Type B pancreatic cell (in vitro differentiated cells): ENCODE results near the gene PAQR7. TPM values are rescaled to one million over a fixed set of nuclear protein-coding genes. Genes with fewer than 3 reads are reported as not detected.

Source experiments
- DNase-seq: peaks from one replicate; pipeline ENCODE4 v3.0.0; 2021; ENCODE audit warnings: mixed read lengths; ENCODE audit not compliant: unreplicated experiment; ENCODE audit errors: extremely low spot score
- H3K27ac Mint-ChIP-seq: 2 replicates; pipeline ENCODE4 v1.8.0; 2021; ENCODE audit warnings: mild to moderate bottlenecking, mixed read lengths
- H3K27me3 Mint-ChIP-seq: 2 replicates; pipeline ENCODE4 v1.8.0; 2021; ENCODE audit warnings: mixed read lengths
- H3K36me3 Mint-ChIP-seq: 2 replicates; pipeline ENCODE4 v1.8.0; 2021; ENCODE audit warnings: mixed read lengths
- H3K4me1 Mint-ChIP-seq: one replicate; pipeline ENCODE4 v1.8.0; 2021; ENCODE audit warnings: mixed read lengths; ENCODE audit not compliant: unreplicated experiment
- H3K4me3 Mint-ChIP-seq: 2 replicates; pipeline ENCODE4 v1.8.0; 2021; ENCODE audit warnings: mild to moderate bottlenecking, mixed read lengths
- H3K9me3 Mint-ChIP-seq: 2 replicates; pipeline ENCODE4 v1.8.0; 2021; ENCODE audit warnings: mixed read lengths
- microRNA-seq: library from miRNA; unstranded; fragments of <30 nt; microRNA quantifications from one replicate; pipeline ENCODE4, GENCODE V29; 2020
- total RNA-seq: library from RNA; stranded (reverse); gene quantifications from 2 replicates; pipeline ENCODE4 v1.2.1, GENCODE V29; 2021; ENCODE audit warnings: low replicate concordance
- TF ChIP-seq, protein P1 (sequence below): fragments of 200-600 bp; sonication (generic); conservative IDR thresholded peaks from 2 replicates; pipeline ENCODE4 v1.5.0; 2021; ENCODE audit warnings: antibody characterized with exemption, mild to moderate bottlenecking

The PAQR7 gene
- total RNA-seq, 1 donor from 2014 or later: 24.3 TPM

- TF ChIP-seq, protein P1, sequence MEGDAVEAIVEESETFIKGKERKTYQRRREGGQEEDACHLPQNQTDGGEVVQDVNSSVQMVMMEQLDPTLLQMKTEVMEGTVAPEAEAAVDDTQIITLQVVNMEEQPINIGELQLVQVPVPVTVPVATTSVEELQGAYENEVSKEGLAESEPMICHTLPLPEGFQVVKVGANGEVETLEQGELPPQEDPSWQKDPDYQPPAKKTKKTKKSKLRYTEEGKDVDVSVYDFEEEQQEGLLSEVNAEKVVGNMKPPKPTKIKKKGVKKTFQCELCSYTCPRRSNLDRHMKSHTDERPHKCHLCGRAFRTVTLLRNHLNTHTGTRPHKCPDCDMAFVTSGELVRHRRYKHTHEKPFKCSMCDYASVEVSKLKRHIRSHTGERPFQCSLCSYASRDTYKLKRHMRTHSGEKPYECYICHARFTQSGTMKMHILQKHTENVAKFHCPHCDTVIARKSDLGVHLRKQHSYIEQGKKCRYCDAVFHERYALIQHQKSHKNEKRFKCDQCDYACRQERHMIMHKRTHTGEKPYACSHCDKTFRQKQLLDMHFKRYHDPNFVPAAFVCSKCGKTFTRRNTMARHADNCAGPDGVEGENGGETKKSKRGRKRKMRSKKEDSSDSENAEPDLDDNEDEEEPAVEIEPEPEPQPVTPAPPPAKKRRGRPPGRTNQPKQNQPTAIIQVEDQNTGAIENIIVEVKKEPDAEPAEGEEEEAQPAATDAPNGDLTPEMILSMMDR: no peak
- H3K4me3 Mint-ChIP-seq: no peak overlapping the region
- no peaks in the 10 kb centered on the region for H3K36me3 Mint-ChIP-seq
- H3K9me3 Mint-ChIP-seq: no peaks in the 10 kb centered on the region
- DNase-seq: no peak
- H3K27ac Mint-ChIP-seq: no peak overlapping the region
- H3K4me1 Mint-ChIP-seq: peaks cover 4% of the 10 kb centered on the region
- no peaks in the 10 kb centered on the region for H3K27me3 Mint-ChIP-seq
Observed at GRCh38 chr1:25813071-25813733, 62.3 kb downstream of the PAQR7 start.

Small RNA genes within 50 kb of the gene (microRNA-seq; reads per million reads assigned to microRNA genes)
- gene MIR3917: not detected

Other genes starting within 250 kb of the PAQR7 start
- gene SELENON, start 75.5 kb downstream of the PAQR7 start, total RNA-seq: 39.8 and 68.7 TPM in 2 replicates
- gene MTFR1L, start 55.8 kb downstream of the PAQR7 start, total RNA-seq: 73.5 and 74.5 TPM in 2 replicates
- gene AUNIP, start 16.3 kb downstream of the PAQR7 start, total RNA-seq: 3.7 and 7.2 TPM in 2 replicates
- 219 and 591 TPM in 2 replicates for gene STMN1, start 30.7 kb upstream of the PAQR7 start, total RNA-seq
- gene PAFAH2, start 122.4 kb upstream of the PAQR7 start, total RNA-seq: 16.7 and 21.1 TPM in 2 replicates
- gene EXTL1, start 146.1 kb upstream of the PAQR7 start, total RNA-seq: 0.31 and 4.2 TPM in 2 replicates
- 4.4 and 24.4 TPM in 2 replicates for gene SLC30A2, start 170.4 kb upstream of the PAQR7 start, total RNA-seq
- gene TRIM63, start 191.9 kb upstream of the PAQR7 start, total RNA-seq: 1.7 and 4.1 TPM in 2 replicates
- 14.7 and 18.4 TPM in 2 replicates for gene PDIK1L, start 236.1 kb upstream of the PAQR7 start, total RNA-seq